ENCODE results near the gene EYS. TPM values are rescaled to one million over a fixed set of nuclear protein-coding genes. Genes with fewer than 3 reads are reported as not detected.

Gene EYS
- total and polyA plus RNA-seq, 2 experiments from 2014 or later, result 0.04 TPM; not detected in 1

- H3K79me2 ChIP-seq (ENCODE audit: insufficient read depth), result no peaks in the 10 kb centered on the region
- no peak overlapping the region for H3K27ac ChIP-seq
- no peaks in the 10 kb centered on the region for H3K36me3 ChIP-seq (ENCODE audit: low read depth)
- no peaks in the 10 kb centered on the region for H3F3A ChIP-seq (ENCODE audit: insufficient read depth)
- no peak overlapping the region for H3K4me2 ChIP-seq (ENCODE audit: unreplicated experiment)
- no peak overlapping the region for H3K4me3 ChIP-seq
- H3K4me1 ChIP-seq (ENCODE audit: insufficient read depth), result no peaks in the 10 kb centered on the region
- WGBS, 2 experiments (ENCODE audit: low coverage in 1 of 2, low lambda C conversion rate in 2 of 2, missing lambda C conversion rate in 2 of 2), result 51% methylated on average over 6 of the region's 6 CpGs
- H3K9ac ChIP-seq, result no peak overlapping the region
- H3K9me2 ChIP-seq (ENCODE audit: insufficient read depth), result no peaks in the 10 kb centered on the region
- no peaks in the 10 kb centered on the region for H3K9me3 ChIP-seq (ENCODE audit: low read depth)
- H2AFZ ChIP-seq, result no peak overlapping the region
- in situ Hi-C loops (cut with MboI), result no loop called here
- TF ChIP-seq EZH2phosphoT487 (IDR thresholded peaks at IDR 0.05; ENCODE audit: insufficient read depth, low read depth), result no peak
- TF ChIP-seq EZH2 (IDR thresholded peaks at IDR 0.05; ENCODE audit: insufficient read depth, poor library complexity, severe bottlenecking), result no peak
- H4K20me1 ChIP-seq (ENCODE audit: insufficient read depth), result no peaks in the 10 kb centered on the region
- DNase-seq, result no peak
- H3K27me3 ChIP-seq (replicated peaks; ENCODE audit: insufficient read depth), result no peaks in the 10 kb centered on the region
Observed at GRCh38 chr6:64861039-64861651, 845.9 kb downstream of the EYS start.

GRCh38 chr6:64860203-64860602 is 846.8 kb downstream of the EYS start:
- Histone ChIP-seq H4K20me1 (ENCODE audit: insufficient read depth) (no peaks in the 10 kb centered on the region), H3K9ac (no peak overlapping the region), H3K4me3 (no peak overlapping the region), H3K4me1 (ENCODE audit: insufficient read depth) (no peaks in the 10 kb centered on the region), H3K79me2 (ENCODE audit: insufficient read depth) (no peaks in the 10 kb centered on the region), H3K9me2 (ENCODE audit: insufficient read depth) (no peaks in the 10 kb centered on the region), H3K9me3 (ENCODE audit: low read depth) (no peaks in the 10 kb centered on the region), H3K27ac (no peak overlapping the region), H2AFZ (no peak overlapping the region), H3F3A (ENCODE audit: insufficient read depth) (no peaks in the 10 kb centered on the region), H3K4me2 (ENCODE audit: unreplicated experiment) (no peak overlapping the region), H3K36me3 (ENCODE audit: low read depth) (no peaks in the 10 kb centered on the region), H3K27me3 (replicated peaks; ENCODE audit: insufficient read depth) (no peaks in the 10 kb centered on the region)
- TF ChIP-seq EZH2 (IDR thresholded peaks at IDR 0.05; ENCODE audit: insufficient read depth, poor library complexity, severe bottlenecking), result no peak
- no peak for TF ChIP-seq EZH2phosphoT487 (IDR thresholded peaks at IDR 0.05; ENCODE audit: insufficient read depth, low read depth)
- 23 to 36% methylated on average over 2 of the region's 2 CpGs for whole genome bisulfite sequencing, 2 experiments (ENCODE audit: low coverage in 1 of 2, low lambda C conversion rate in 2 of 2, missing lambda C conversion rate in 2 of 2)
- no peak for DNase-seq
- in situ Hi-C loops (cut with MboI), result no loop called here

GRCh38 chr6:64850121-64850520 is 856.9 kb downstream of the EYS start:
- Histone ChIP-seq H3K4me1 (ENCODE audit: insufficient read depth) (no peaks in the 10 kb centered on the region), H3K9me3 (ENCODE audit: low read depth) (no peaks in the 10 kb centered on the region), H3K27ac (no peak overlapping the region), H4K20me1 (ENCODE audit: insufficient read depth) (no peaks in the 10 kb centered on the region), H3K79me2 (ENCODE audit: insufficient read depth) (no peaks in the 10 kb centered on the region), H3K9me2 (ENCODE audit: insufficient read depth) (no peaks in the 10 kb centered on the region), H3K4me3 (no peak overlapping the region), H3K4me2 (ENCODE audit: unreplicated experiment) (no peak overlapping the region), H3K27me3 (replicated peaks; ENCODE audit: insufficient read depth) (no peaks in the 10 kb centered on the region), H3F3A (ENCODE audit: insufficient read depth) (no peaks in the 10 kb centered on the region), H3K9ac (no peak overlapping the region), H2AFZ (no peak overlapping the region), H3K36me3 (ENCODE audit: low read depth) (no peaks in the 10 kb centered on the region)
- WGBS, 2 experiments (ENCODE audit: low coverage in 1 of 2, low lambda C conversion rate in 2 of 2, missing lambda C conversion rate in 2 of 2), result 0% methylated on average over 1 of the region's 1 CpG
- TF ChIP-seq EZH2 (IDR thresholded peaks at IDR 0.05; ENCODE audit: insufficient read depth, poor library complexity, severe bottlenecking) (no peak), EZH2phosphoT487 (IDR thresholded peaks at IDR 0.05; ENCODE audit: insufficient read depth, low read depth) (no peak)
- in situ Hi-C loops (cut with MboI), result no loop called here
- DNase-seq, result no peak

- Histone ChIP-seq H3K9me2 (ENCODE audit: insufficient read depth) (no peaks in the 10 kb centered on the region), H3K9ac (no peak overlapping the region), H3F3A (ENCODE audit: insufficient read depth) (no peaks in the 10 kb centered on the region), H3K79me2 (ENCODE audit: insufficient read depth) (no peaks in the 10 kb centered on the region), H3K9me3 (ENCODE audit: low read depth) (no peaks in the 10 kb centered on the region), H3K36me3 (ENCODE audit: low read depth) (no peaks in the 10 kb centered on the region), H2AFZ (no peak overlapping the region), H3K4me3 (no peak overlapping the region), H3K4me1 (ENCODE audit: insufficient read depth) (no peaks in the 10 kb centered on the region), H3K4me2 (ENCODE audit: unreplicated experiment) (no peak overlapping the region), H3K27ac (no peak overlapping the region), H3K27me3 (replicated peaks; ENCODE audit: insufficient read depth) (no peaks in the 10 kb centered on the region), H4K20me1 (ENCODE audit: insufficient read depth) (no peaks in the 10 kb centered on the region)
- in situ Hi-C loops (cut with MboI), result no loop called here
- DNase-seq, result no peak
- WGBS, 2 experiments (ENCODE audit: low coverage in 1 of 2, low lambda C conversion rate in 2 of 2, missing lambda C conversion rate in 2 of 2), result 31 to 40% methylated on average over 4 of the region's 4 CpGs
- TF ChIP-seq EZH2phosphoT487 (IDR thresholded peaks at IDR 0.05; ENCODE audit: insufficient read depth, low read depth) (no peak), EZH2 (IDR thresholded peaks at IDR 0.05; ENCODE audit: insufficient read depth, poor library complexity, severe bottlenecking) (no peak)
Observed at GRCh38 chr6:64848467-64848866, 858.6 kb downstream of the EYS start.

GRCh38 chr6:64847396-64847795 is 859.6 kb downstream of the EYS start:
- Histone ChIP-seq H3K9me2 (ENCODE audit: insufficient read depth) (no peaks in the 10 kb centered on the region), H3K27ac (no peak overlapping the region), H3K4me1 (ENCODE audit: insufficient read depth) (no peaks in the 10 kb centered on the region), H4K20me1 (ENCODE audit: insufficient read depth) (no peaks in the 10 kb centered on the region), H3K79me2 (ENCODE audit: insufficient read depth) (no peaks in the 10 kb centered on the region), H3F3A (ENCODE audit: insufficient read depth) (no peaks in the 10 kb centered on the region), H3K36me3 (ENCODE audit: low read depth) (no peaks in the 10 kb centered on the region), H3K9ac (no peak overlapping the region), H3K4me3 (no peak overlapping the region), H3K9me3 (ENCODE audit: low read depth) (no peaks in the 10 kb centered on the region), H3K27me3 (replicated peaks; ENCODE audit: insufficient read depth) (no peaks in the 10 kb centered on the region), H2AFZ (no peak overlapping the region), H3K4me2 (ENCODE audit: unreplicated experiment) (no peak overlapping the region)
- 14 to 16% methylated on average over 1 of the region's 1 CpG for WGBS, 2 experiments (ENCODE audit: low coverage in 1 of 2, low lambda C conversion rate in 2 of 2, missing lambda C conversion rate in 2 of 2)
- in situ Hi-C loops (cut with MboI), result no loop called here
- TF ChIP-seq EZH2 (IDR thresholded peaks at IDR 0.05; ENCODE audit: insufficient read depth, poor library complexity, severe bottlenecking) (no peak), EZH2phosphoT487 (IDR thresholded peaks at IDR 0.05; ENCODE audit: insufficient read depth, low read depth) (no peak)
- DNase-seq, result no peak

Measured in GM23248 (cell line).